Muscle layer of colon (tissue), 2 donors: ENCODE results near the gene KRTAP4-6.
"Not testable (repeated sequence)": the region's sequence is repeated elsewhere in the genome, so short reads cannot be mapped to it uniquely, and the experiment has no call there.

Source experiments
- H3K27ac ChIP-seq: one replicate; pipeline ENCODE4 v1.7.0; 2013; ENCODE audit warnings: low read depth, mild to moderate bottlenecking, low read length, moderate library complexity
- H3K27me3 ChIP-seq, 2 donors: one replicate each; pipeline ENCODE4 v1.7.0; 2013; ENCODE audit warnings: low read length in 2 of 2, mild to moderate bottlenecking in 2 of 2; ENCODE audit not compliant: insufficient read depth in 2 of 2, control insufficient read depth in 1 of 2
- H3K36me3 ChIP-seq: one replicate; pipeline ENCODE4 v1.7.0; 2013; ENCODE audit warnings: mild to moderate bottlenecking, low read length; ENCODE audit not compliant: insufficient read depth
- H3K4me1 ChIP-seq: one replicate; pipeline ENCODE4 v1.7.0; 2013; ENCODE audit warnings: mild to moderate bottlenecking, low read length; ENCODE audit not compliant: insufficient read depth
- H3K4me3 ChIP-seq, 2 donors: one replicate each; pipeline ENCODE4 v1.7.0; 2013; ENCODE audit warnings: low read length in 2 of 2, low read depth in 1 of 2, mild to moderate bottlenecking in 1 of 2, moderate library complexity in 1 of 2
- H3K9ac ChIP-seq: one replicate; pipeline ENCODE4 v1.7.0; 2013; ENCODE audit warnings: low read length
- H3K9me3 ChIP-seq: one replicate; pipeline ENCODE4 v1.7.0; 2013; ENCODE audit warnings: mild to moderate bottlenecking, low read length
- donor health status: abdominal sarcoma.
- donor health status: Adenocarcinoma of cecum.

KRTAP4-6 gene

DNA sequence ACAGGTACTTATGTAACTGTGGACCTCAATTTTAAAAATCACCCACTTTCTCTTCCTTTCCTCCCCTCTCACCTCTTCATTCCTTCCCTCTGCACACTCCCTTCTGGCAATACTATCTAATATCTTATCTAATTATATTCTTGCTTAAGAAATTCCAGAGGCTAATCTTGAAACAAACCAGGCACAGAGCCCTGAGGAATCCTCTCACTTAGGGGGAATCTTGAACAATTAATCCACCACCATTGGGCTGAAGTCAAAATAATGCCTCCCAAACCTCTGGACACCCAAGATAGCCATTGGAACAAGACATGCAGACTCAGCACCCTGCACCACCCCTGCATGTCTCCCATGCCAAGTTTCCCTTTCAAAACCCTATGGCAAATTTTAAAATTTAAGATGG lies 1.0 kb upstream of the KRTAP4-6 start:
- H3K27me3 ChIP-seq: no peaks in the 10 kb centered on the region
- H3K9ac ChIP-seq: no peak overlapping the region
- no peaks in the 10 kb centered on the region for H3K4me1 ChIP-seq
- H3K27ac ChIP-seq: no peak overlapping the region
- no peaks in the 10 kb centered on the region for H3K36me3 ChIP-seq
- no peaks in the 10 kb centered on the region for H3K9me3 ChIP-seq
- H3K4me3 ChIP-seq: no peak overlapping the region

DNA sequence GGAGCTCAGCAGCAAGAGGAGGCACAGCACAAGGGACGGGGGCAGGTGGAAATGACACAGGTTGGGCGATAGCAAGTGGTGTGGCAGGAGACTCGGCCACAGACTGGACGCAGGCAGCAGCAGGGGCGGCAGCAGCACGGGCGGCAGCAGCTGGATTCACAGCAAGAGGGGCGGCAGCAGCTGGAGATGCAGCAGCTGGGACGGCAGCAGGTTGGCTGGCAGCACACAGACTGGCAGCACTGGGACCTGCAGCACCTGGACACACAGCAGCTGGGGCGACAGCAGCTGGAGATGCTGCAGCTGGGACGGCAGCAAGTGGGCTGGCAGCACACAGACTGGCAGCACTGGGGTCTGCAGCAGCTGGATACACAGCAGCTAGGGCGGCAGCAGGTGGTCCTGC lies 479 bp downstream of the KRTAP4-6 start:
- not testable (repeated sequence) for H3K9me3 ChIP-seq, H3K27me3 ChIP-seq, H3K36me3 ChIP-seq, H3K4me3 ChIP-seq, H3K4me1 ChIP-seq, H3K9ac ChIP-seq, H3K27ac ChIP-seq

DNA sequence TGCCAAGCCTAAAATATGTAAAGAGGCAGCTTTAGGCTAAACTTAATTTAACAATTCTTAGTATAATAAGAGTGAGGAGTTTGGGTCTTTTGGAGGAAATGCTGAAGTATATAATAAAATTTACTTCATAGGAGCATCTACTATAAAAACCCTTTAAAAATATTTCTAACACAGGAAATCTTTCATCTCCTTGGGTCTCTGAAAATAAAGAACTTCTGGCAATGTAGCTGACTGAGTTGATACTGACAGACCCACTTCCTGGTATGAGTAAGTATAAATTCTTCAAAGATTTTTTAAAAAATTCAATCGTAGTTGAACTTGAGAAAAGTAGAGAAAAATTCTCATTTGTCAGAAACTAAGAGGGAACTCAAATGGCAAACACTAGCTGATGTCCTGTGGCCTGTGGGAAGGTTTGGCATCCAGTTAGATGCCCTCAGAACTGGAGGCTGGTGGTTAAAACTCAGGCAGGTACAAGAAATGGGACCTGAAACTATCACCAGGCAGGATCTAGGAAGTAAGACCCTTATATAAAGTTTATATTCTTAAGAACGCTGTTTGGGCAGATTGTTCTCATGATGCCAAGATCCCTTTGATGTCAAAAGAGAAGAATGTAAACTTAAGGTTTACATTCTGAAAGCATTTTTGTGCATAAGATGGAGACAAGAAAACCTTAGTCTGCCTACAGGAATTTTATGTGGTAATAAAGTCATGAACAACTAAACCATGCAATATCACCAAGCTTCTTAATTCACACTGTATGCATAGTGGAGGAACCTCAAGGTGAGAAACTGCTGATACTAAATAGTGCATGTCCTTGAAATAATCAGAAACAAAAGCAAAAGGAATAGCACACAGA lies 6.2 kb downstream of the KRTAP4-6 start:
- Histone ChIP-seq H3K4me3 (no peak overlapping the region), H3K27ac (no peak overlapping the region), H3K9me3 (no peaks in the 10 kb centered on the region), H3K27me3 (no peaks in the 10 kb centered on the region), H3K4me1 (no peaks in the 10 kb centered on the region), H3K36me3 (no peaks in the 10 kb centered on the region), H3K9ac (no peak overlapping the region)

DNA sequence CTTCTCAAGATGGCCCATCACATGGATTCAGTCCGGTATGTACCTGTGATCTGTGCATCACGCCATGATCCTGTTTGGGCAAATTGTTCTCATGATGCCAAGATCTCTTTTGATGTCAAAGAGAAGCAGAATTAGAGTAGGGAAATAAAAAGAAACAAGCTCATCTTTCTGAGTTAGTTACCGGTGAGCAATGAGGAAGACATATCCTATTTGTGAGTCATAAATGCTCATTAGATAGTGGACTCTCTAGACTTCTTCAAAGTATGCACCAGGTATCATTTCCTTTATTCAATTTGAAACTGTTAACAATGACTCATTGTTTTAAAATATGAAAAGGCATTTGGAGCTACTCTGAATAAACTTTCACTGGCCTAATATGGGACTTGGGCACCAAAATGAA lies 8.4 kb downstream of the KRTAP4-6 start:
- Histone ChIP-seq H3K9me3 (no peaks in the 10 kb centered on the region), H3K4me3 (no peak overlapping the region), H3K9ac (no peak overlapping the region), H3K4me1 (no peaks in the 10 kb centered on the region), H3K36me3 (no peaks in the 10 kb centered on the region), H3K27ac (no peak overlapping the region), H3K27me3 (no peaks in the 10 kb centered on the region)

DNA sequence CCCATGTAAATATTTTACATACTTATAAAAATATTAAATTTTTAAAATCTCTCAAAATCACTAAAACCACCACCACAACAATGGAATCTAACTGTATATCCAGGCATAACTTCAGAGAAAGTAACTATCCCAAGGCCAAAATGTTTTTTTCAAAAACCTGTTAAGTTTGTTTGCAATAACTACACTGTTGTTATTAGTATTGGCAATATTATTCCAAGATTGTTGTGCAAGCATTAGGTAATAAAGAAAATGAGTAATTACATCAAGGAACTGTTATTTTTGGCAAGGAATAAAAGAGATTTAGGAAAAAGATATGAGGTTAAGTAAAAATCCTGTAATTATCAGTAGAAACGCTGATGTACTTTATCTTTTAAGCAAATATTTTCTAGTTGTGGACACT lies 13.0 kb downstream of the KRTAP4-6 start:
- H3K9ac ChIP-seq: no peak overlapping the region
- no peaks in the 10 kb centered on the region for H3K9me3 ChIP-seq
- H3K4me1 ChIP-seq: no peaks in the 10 kb centered on the region
- H3K27me3 ChIP-seq: no peaks in the 10 kb centered on the region
- H3K4me3 ChIP-seq: no peak overlapping the region
- no peak overlapping the region for H3K27ac ChIP-seq
- no peaks in the 10 kb centered on the region for H3K36me3 ChIP-seq

DNA sequence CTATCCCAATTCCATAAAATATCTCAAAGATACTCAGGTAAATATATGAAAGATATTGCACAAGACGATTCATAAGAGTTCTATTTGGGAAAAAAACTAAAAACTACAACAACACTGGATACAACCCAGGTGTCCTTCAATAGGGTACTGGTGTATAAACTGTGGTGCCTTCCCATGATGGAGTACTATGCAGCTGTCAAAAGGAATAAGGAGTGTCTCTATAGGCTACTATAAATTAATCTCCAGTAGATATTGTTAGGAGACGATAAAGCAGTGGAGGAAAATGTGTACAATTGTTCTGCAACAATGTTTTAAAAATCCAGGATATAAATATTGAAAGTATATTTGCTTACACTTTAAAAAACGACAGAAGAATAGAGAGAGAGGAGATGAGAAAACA lies 13.9 kb downstream of the KRTAP4-6 start:
- Histone ChIP-seq H3K27me3 (no peaks in the 10 kb centered on the region), H3K27ac (no peak overlapping the region), H3K36me3 (no peaks in the 10 kb centered on the region), H3K4me3 (no peak overlapping the region), H3K9ac (no peak overlapping the region), H3K4me1 (no peaks in the 10 kb centered on the region), H3K9me3 (no peaks in the 10 kb centered on the region)

DNA sequence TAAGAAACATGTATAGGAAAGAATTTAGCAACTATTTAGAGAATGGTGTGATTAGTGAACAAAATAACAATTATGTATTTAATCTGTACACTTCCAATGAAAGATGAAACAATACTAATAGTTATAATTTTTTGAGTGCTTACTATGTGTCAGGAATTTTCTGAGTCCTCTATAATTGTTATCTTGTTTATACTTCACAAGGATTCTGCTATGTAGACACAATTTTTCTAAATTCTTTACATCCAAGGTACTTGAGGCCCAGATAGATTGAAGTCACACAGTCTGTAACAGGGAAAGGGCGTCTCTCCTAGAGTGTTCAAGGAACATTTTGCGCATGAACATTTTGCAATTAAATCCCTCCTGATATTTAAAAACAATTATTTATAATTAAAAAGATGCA lies 15.3 kb downstream of the KRTAP4-6 start:
- Histone ChIP-seq H3K4me1 (no peaks in the 10 kb centered on the region), H3K9ac (no peak overlapping the region), H3K4me3 (no peak overlapping the region), H3K27me3 (no peaks in the 10 kb centered on the region), H3K9me3 (no peaks in the 10 kb centered on the region), H3K27ac (no peak overlapping the region), H3K36me3 (no peaks in the 10 kb centered on the region)

DNA sequence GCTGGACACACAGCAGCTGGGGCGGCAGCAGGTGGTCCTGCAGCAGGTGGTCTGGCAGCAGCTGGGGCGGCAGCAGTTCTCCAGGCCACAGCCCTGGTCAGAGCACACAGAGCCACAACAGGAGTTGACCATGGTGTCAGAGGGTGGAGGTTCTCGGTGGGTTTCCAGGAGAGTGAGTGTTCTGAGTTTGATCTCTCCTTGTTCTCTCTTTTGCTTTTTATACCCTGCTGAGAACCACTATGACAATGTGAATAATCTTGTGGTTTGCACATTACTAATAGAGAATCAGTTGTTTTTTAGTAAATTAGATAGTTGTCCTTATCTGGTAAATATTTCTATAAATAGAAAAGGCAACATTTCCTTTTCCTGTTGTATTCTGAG lies 16.4 kb downstream of the KRTAP4-6 start, which contains the start of gene KRTAP4-12:
Gene KRTAP4-12, minus strand, starts transcription at position 192 of the 381 bp plus-strand sequence. Its CDS starts 60 bp downstream, at position 132.
- H3K36me3 ChIP-seq, H3K9ac ChIP-seq, H3K4me1 ChIP-seq, H3K27me3 ChIP-seq, H3K4me3 ChIP-seq, H3K9me3 ChIP-seq, H3K27ac ChIP-seq: not testable (repeated sequence)

DNA sequence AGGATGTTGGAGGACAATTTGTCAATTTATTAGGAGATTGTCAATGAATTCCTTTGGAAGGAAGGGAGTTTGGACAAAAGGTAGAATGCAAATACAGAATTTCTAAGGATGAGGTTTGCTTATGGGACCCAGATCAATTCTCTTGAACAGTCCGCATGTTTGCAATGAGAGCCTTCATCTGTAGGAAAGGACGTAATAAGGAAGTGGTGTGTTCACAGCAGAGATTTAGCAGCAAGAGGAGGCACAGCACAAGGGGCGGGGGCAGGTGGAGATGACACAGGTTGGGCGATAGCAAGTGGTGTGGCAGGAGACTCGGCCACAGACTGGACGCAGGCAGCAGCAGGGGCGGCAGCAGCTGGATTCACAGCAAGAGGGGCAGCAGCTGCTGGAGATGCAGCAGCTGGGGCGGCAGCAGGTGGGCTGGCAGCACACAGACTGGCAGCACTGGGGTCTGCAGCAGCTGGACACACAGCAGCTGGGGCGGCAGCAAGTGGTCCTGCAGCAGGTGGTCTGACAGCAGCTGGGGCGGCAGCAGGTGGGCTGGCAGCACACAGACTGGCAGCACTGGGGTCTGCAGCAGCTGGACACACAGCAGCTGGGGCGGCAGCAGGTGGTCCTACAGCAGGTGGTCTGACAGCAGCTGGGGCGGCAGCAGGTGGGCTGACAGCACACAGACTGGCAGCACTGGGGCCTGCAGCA lies 16.9 kb downstream of the KRTAP4-6 start:
- not testable (repeated sequence) for H3K9me3 ChIP-seq, H3K9ac ChIP-seq, H3K4me3 ChIP-seq, H3K4me1 ChIP-seq, H3K27me3 ChIP-seq, H3K27ac ChIP-seq, H3K36me3 ChIP-seq

DNA sequence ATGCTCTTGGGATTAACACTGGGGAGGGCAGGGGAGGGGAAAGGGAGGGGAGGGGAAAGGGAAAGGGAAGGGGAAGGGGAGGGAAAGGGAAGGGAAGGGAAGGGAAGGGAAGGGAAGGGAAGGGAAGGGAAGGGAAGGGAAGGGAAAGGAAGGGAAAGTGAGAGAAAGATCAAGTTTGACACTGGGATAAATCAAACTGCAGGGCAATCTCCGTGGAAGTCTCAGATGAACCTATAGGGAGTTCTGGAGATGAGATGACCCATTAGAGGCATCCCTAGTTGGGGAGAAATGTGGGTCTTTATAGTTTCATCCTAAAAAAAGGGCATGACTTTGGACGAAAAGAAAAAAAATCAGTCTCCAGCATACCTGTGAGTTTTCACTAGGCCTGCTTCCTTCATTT lies 18.6 kb downstream of the KRTAP4-6 start:
- H3K36me3 ChIP-seq: no peaks in the 10 kb centered on the region

DNA sequence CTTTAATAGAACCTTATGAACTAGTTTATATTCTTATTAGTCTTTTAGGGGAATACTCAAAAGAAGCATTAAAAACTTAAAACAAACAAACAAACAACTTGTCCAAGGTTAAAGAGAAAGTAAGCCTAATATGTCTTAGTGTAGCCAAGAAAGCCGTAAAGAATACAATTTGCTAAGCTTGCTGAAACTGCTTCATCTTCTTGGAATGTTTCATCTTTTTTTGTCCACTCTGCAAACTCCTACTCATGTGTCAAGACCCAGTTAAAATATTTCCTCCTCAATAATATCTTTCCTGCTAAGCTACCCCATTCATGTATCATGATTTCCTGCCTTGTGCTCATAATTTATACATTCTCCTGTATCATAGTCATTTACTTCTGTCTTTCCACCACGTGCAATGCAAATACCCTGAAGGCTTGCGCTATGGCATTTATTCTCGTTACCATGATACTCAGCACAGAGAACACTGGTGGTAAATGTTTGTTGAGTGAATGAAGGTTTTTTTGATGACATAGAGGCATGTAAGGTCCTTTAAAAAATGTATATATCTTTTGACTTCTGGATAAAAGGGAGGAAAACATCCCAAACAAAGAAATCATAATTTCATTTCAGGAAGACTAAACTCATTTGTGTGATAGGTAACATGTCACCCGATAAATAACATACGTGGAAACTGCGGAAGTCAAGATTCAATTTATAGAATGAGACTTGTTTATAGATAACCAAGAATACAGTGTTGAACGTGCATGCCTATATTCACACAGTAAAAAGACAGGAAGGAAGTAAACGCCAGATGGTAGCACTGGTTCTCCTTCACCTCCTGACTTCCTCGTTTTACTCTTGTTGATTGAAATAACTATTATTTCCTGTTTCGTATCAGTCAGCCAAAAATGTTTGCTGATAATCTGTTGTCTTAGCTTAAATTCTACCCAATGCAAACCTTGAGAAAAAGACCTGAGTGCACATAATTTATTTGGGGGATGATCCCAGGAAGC lies 20.4 kb downstream of the KRTAP4-6 start:
- H3K27me3 ChIP-seq, H3K9ac ChIP-seq, H3K4me1 ChIP-seq, H3K9me3 ChIP-seq, H3K4me3 ChIP-seq, H3K27ac ChIP-seq, H3K36me3 ChIP-seq: not testable (repeated sequence)

More for the DNA sequence above, 18.6 kb downstream of the KRTAP4-6 start:
- Histone ChIP-seq H3K9me3 (no peaks in the 10 kb centered on the region), H3K27me3 (no peaks in the 10 kb centered on the region), H3K4me3 (no peak overlapping the region), H3K9ac (no peak overlapping the region), H3K4me1 (no peaks in the 10 kb centered on the region), H3K27ac (no peak overlapping the region)
